H9 (cell line): ENCODE results near the gene SYT7. TPM values are rescaled to one million over a fixed set of nuclear protein-coding genes. Genes with fewer than 3 reads are reported as not detected.

Experiments
- DNase-seq: peaks from one replicate; pipeline ENCODE4 v3.0.0-alpha.2; 2017
- H2AFZ ChIP-seq: one replicate; pipeline ENCODE4 v1.6.1; 2013; ENCODE audit warnings: mild to moderate bottlenecking, low read length, control low read depth, moderate library complexity
- H2AK5ac ChIP-seq: 2 replicates; pipeline ENCODE4 v1.6.1; 2013; ENCODE audit warnings: low read length, control low read depth, mixed read lengths; ENCODE audit not compliant: insufficient read length
- H2BK120ac ChIP-seq: one replicate; pipeline ENCODE4 v1.6.1; 2013; ENCODE audit warnings: low read depth, mild to moderate bottlenecking, low read length, control low read depth, inconsistent platforms; ENCODE audit not compliant: poor library complexity, severe bottlenecking
- H2BK12ac ChIP-seq: 2 replicates; pipeline ENCODE4 v1.6.1; 2013; ENCODE audit warnings: low read length, control low read depth, mixed read lengths, low read depth; ENCODE audit not compliant: insufficient read length
- H2BK15ac ChIP-seq: 2 replicates; pipeline ENCODE4 v1.6.1; 2013; ENCODE audit warnings: low read depth, low read length, control low read depth
- H2BK20ac ChIP-seq: one replicate; pipeline ENCODE4 v1.6.1; 2013; ENCODE audit warnings: low read depth, mild to moderate bottlenecking, low read length, control low read depth, inconsistent platforms; ENCODE audit not compliant: poor library complexity, severe bottlenecking
- H2BK5ac ChIP-seq: 2 replicates; pipeline ENCODE4 v1.6.1; 2013; ENCODE audit warnings: low read length, control low read depth, mixed read lengths; ENCODE audit not compliant: insufficient read length
- H3K14ac ChIP-seq: 2 replicates; pipeline ENCODE4 v1.6.1; 2013; ENCODE audit warnings: low read length, control low read depth; ENCODE audit not compliant: insufficient read depth
- H3K18ac ChIP-seq: 2 replicates; pipeline ENCODE4 v1.6.1; 2013; ENCODE audit warnings: low read depth, mild to moderate bottlenecking, mixed read lengths, low read length, control low read depth; ENCODE audit not compliant: insufficient read length
- H3K23ac ChIP-seq: 2 replicates; pipeline ENCODE4 v1.6.1; 2013; ENCODE audit warnings: low read length, control low read depth, mixed read lengths, low read depth; ENCODE audit not compliant: insufficient read length
- H3K23me2 ChIP-seq: 2 replicates; pipeline ENCODE4 v1.6.1; 2013; ENCODE audit warnings: low read depth, mild to moderate bottlenecking, mixed read lengths, low read length, control low read depth; ENCODE audit not compliant: insufficient read length, poor library complexity, severe bottlenecking
- H3K27ac ChIP-seq: 2 replicates; pipeline ENCODE4 v1.5.1; 2013; ENCODE audit warnings: low read length, control low read depth, mixed read lengths, low read depth; ENCODE audit not compliant: insufficient read length
- H3K27me3 ChIP-seq: 2 replicates; pipeline ENCODE4 v1.6.1; 2013; ENCODE audit warnings: low read length, control low read depth, inconsistent platforms; ENCODE audit not compliant: insufficient read depth
- H3K4ac ChIP-seq: 2 replicates; pipeline ENCODE4 v1.6.1; 2013; ENCODE audit warnings: low read depth, mild to moderate bottlenecking, control low read depth, inconsistent platforms, low read length, moderate library complexity
- H3K4me1 ChIP-seq: 2 replicates; pipeline ENCODE4 v1.6.1; 2013; ENCODE audit warnings: low read length, control low read depth, inconsistent platforms; ENCODE audit not compliant: insufficient read depth
- H3K4me2 ChIP-seq: 2 replicates; pipeline ENCODE4 v1.6.1; 2013; ENCODE audit warnings: low read length, control low read depth, mixed read lengths; ENCODE audit not compliant: insufficient read length, insufficient read depth
- H3K56ac ChIP-seq: 2 replicates; pipeline ENCODE4 v1.6.1; 2013; ENCODE audit warnings: low read depth, mild to moderate bottlenecking, mixed read lengths, low read length, control low read depth; ENCODE audit not compliant: insufficient read length
- H3K79me1 ChIP-seq: 2 replicates; pipeline ENCODE4 v1.6.1; 2013; ENCODE audit warnings: low read depth, mild to moderate bottlenecking, moderate library complexity, low read length, control low read depth, inconsistent platforms; ENCODE audit not compliant: insufficient read depth, poor library complexity, severe bottlenecking
- H3K79me2 ChIP-seq: 2 replicates; pipeline ENCODE4 v1.6.1; 2013; ENCODE audit warnings: low read length, control low read depth, inconsistent platforms; ENCODE audit not compliant: insufficient read depth
- H3K9ac ChIP-seq: 2 replicates; pipeline ENCODE4 v1.6.1; 2013; ENCODE audit warnings: low read length, control low read depth, mixed read lengths; ENCODE audit not compliant: insufficient read length; ENCODE audit errors: extremely low read depth
- H3K9me3 ChIP-seq: one replicate; pipeline ENCODE4 v1.6.1; 2013; ENCODE audit warnings: low read depth, low read length, inconsistent platforms; ENCODE audit not compliant: control insufficient read depth
- H3T11ph ChIP-seq: one replicate; pipeline ENCODE4 v1.6.1; 2013; ENCODE audit warnings: mild to moderate bottlenecking, low read length, control low read depth, inconsistent platforms
- H4K20me1 ChIP-seq: one replicate; pipeline ENCODE4 v1.6.1; 2013; ENCODE audit not compliant: control insufficient read depth, insufficient read length, insufficient read depth
- H4K5ac ChIP-seq: 2 replicates; pipeline ENCODE4 v1.6.1; 2013; ENCODE audit warnings: low read depth, mild to moderate bottlenecking, mixed read lengths, low read length, control low read depth; ENCODE audit not compliant: insufficient read length
- H4K8ac ChIP-seq: replicated peaks from 2 replicates; pipeline ENCODE4 v1.6.1; 2013; ENCODE audit warnings: low read length, control low read depth, mixed read lengths, low read depth; ENCODE audit not compliant: insufficient read length
- H4K91ac ChIP-seq: 2 replicates; pipeline ENCODE4 v1.6.1; 2013; ENCODE audit warnings: low read depth, mild to moderate bottlenecking, moderate library complexity, mixed read lengths, low read length, control low read depth; ENCODE audit not compliant: insufficient read length
- H3K27ac Mint-ChIP-seq, 3 experiments: 2 replicates in 2 of 3; 3 replicates in 1 of 3; pipeline ENCODE4 v1.8.0; 2020 to 2021; ENCODE audit warnings: mixed read lengths in 3 of 3, mild to moderate bottlenecking in 1 of 3, moderate library complexity in 1 of 3
- H3K27me3 Mint-ChIP-seq: 2 replicates; pipeline ENCODE4 v1.8.0; 2021; ENCODE audit warnings: low read depth, mild to moderate bottlenecking, moderate library complexity, mixed read lengths
- H3K36me3 Mint-ChIP-seq, 3 experiments: 2 replicates in 2 of 3; 3 replicates in 1 of 3; pipeline ENCODE4 v1.8.0; 2020 to 2021; ENCODE audit warnings: low read depth in 3 of 3, mixed read lengths in 3 of 3; ENCODE audit not compliant: insufficient read depth in 1 of 3
- H3K4me1 Mint-ChIP-seq, 2 experiments: 2 replicates each; pipeline ENCODE4 v1.8.0; 2020; ENCODE audit warnings: mixed read lengths in 2 of 2
- H3K4me3 Mint-ChIP-seq, 2 experiments: 2 replicates in 1 of 2; 3 replicates in 1 of 2; pipeline ENCODE4 v1.8.0; 2020 to 2021; ENCODE audit warnings: mild to moderate bottlenecking in 2 of 2, mixed read lengths in 2 of 2, moderate library complexity in 1 of 2
- H3K9me3 Mint-ChIP-seq, 2 experiments: 2 replicates in 1 of 2; 3 replicates in 1 of 2; pipeline ENCODE4 v1.8.0; 2020; ENCODE audit warnings: mild to moderate bottlenecking in 2 of 2, mixed read lengths in 2 of 2, moderate library complexity in 1 of 2
- WGBS: extraction: QIAGEN DNeasy Blood & Tissue Kit; methylation state at CpG from one replicate; pipeline ENCODE4 v1.1.7; 2013; ENCODE audit warnings: missing lambda C conversion rate, low lambda C conversion rate, mixed read lengths; ENCODE audit not compliant: insufficient read length; ENCODE audit errors: extremely low coverage; 5-methylcytosine and 5-hydroxymethylcytosine counted together
- total RNA-seq: library from RNA; stranded (reverse); gene quantifications from 2 replicates; pipeline ENCODE4 v1.2.1, GENCODE V29; 2021
- TF ChIP-seq, protein P1 (sequence below): fragments of 200-600 bp; sonication (generic); conservative IDR thresholded peaks from 3 replicates; pipeline ENCODE4 v1.8.0; 2021; ENCODE audit warnings: antibody characterized with exemption, mild to moderate bottlenecking

Gene SYT7
- total RNA-seq, 1 experiment from 2014 or later, result 8.8 TPM

DNA sequence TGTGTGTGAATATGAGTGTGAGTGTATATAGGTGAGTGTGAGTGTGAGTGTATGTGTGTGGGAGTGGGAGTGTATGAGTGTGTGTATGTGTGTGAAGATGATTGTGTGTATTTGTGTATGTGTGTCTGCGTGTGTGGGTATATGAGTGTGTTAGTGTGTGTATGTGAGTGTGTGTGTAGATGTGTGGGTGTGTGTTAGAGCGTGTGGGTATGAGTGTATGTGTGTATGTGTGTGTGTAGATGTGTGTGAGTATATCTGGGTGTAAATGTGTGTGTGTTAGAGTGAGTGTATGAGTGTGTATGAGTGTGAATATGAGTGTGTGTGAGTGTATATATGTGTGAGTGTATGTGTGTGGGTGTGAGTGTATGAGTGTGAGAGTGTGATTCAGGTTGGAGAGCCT, 83.4 kb downstream of the SYT7 start:
- Histone ChIP-seq H3K4me2 (no peak overlapping the region), H3K9me3 (no peaks in the 10 kb centered on the region), H3K79me2 (no peaks in the 10 kb centered on the region), H3K56ac (no peak overlapping the region), H2AK5ac (no peak overlapping the region), H3K4me1 (0 out of 2 replicates have a peak, but pooled peaks cover 2% of the 10 kb centered on the region), H2AFZ (no peak overlapping the region), H2BK15ac (no peak overlapping the region), H4K20me1 (no peaks in the 10 kb centered on the region), H3K27ac (no peak overlapping the region), H3K23me2 (no peaks in the 10 kb centered on the region), H2BK20ac (no peak overlapping the region), H3T11ph (no peak overlapping the region), H3K23ac (no peak overlapping the region), H3K14ac (no peak overlapping the region), H2BK120ac (no peak overlapping the region), H4K5ac (no peak overlapping the region), H4K91ac (no peak overlapping the region), H4K8ac (no peak overlapping the region), H3K4ac (no peak overlapping the region), H2BK5ac (no peak overlapping the region), H3K18ac (no peak overlapping the region), H3K27me3 (no peaks in the 10 kb centered on the region), H3K79me1 (no peaks in the 10 kb centered on the region), H2BK12ac (no peak overlapping the region), H3K9ac (no peak overlapping the region)
- H3K36me3 Mint-ChIP-seq, result no peaks in the 10 kb centered on the region; a peak in 1 of 7 replicates
- no peaks in the 10 kb centered on the region for H3K9me3 Mint-ChIP-seq
- TF ChIP-seq, protein P1, sequence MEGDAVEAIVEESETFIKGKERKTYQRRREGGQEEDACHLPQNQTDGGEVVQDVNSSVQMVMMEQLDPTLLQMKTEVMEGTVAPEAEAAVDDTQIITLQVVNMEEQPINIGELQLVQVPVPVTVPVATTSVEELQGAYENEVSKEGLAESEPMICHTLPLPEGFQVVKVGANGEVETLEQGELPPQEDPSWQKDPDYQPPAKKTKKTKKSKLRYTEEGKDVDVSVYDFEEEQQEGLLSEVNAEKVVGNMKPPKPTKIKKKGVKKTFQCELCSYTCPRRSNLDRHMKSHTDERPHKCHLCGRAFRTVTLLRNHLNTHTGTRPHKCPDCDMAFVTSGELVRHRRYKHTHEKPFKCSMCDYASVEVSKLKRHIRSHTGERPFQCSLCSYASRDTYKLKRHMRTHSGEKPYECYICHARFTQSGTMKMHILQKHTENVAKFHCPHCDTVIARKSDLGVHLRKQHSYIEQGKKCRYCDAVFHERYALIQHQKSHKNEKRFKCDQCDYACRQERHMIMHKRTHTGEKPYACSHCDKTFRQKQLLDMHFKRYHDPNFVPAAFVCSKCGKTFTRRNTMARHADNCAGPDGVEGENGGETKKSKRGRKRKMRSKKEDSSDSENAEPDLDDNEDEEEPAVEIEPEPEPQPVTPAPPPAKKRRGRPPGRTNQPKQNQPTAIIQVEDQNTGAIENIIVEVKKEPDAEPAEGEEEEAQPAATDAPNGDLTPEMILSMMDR, result no peak
- no peak overlapping the region for H3K4me3 Mint-ChIP-seq
- H3K27ac Mint-ChIP-seq, result no peak overlapping the region
- no peak for DNase-seq
- peaks cover 15 to 31% of the 10 kb centered on the region in 2 experiments for H3K4me1 Mint-ChIP-seq
- peaks cover 34% of the 10 kb centered on the region for H3K27me3 Mint-ChIP-seq
- WGBS, result 80% methylated on average over 2 of the region's 2 CpGs
